OCI-LY7 (cell line): ENCODE measurements around the gene WDR87. TPM values are rescaled to one million over a fixed set of nuclear protein-coding genes. Genes with fewer than 3 reads are reported as not detected.
A peak's percentile ranks its signal among the peaks of the same experiment; 100 is the strongest.

Experiments used
- BruUV-seq: library from RNA; stranded (reverse); fragments of 400-500 nt; replicated peaks from 2 replicates; lab custom pipeline; 2021; lab: Mats Ljungman, UMichigan
- CTCF ChIA-PET: fragments of 300-600 bp; sonication (Branson Sonifier 250); formaldehyde crosslinking; loops from one replicate; lab custom pipeline; 2022; ENCODE audit warnings: antibody characterized with exemption; ENCODE audit not compliant: unreplicated experiment; lab: Charles Lee
- POLR2A ChIA-PET: fragments of 300-600 bp; sonication (Branson Sonifier 250); formaldehyde crosslinking; loops from one replicate; lab custom pipeline; 2022; ENCODE audit warnings: antibody characterized with exemption; lab: Charles Lee
- DNase-seq: peaks from one replicate; pipeline ENCODE4 v3.0.0-alpha.2; 2015; ENCODE audit warnings: low spot score
- H2AFZ ChIP-seq: fragments of 200-600 bp; sonication (generic), shearing (Covaris generic); 2 replicates; pipeline ENCODE4 v1.6.1; 2014; ENCODE audit warnings: mild to moderate bottlenecking, antibody characterized with exemption, low read length, moderate library complexity
- H3K27ac ChIP-seq: fragments of 200-600 bp; sonication (generic); 2 replicates; pipeline ENCODE4 v1.5.1; 2014; ENCODE audit warnings: mixed run types, low read depth, mild to moderate bottlenecking, moderate library complexity, low read length, inconsistent platforms; ENCODE audit not compliant: poor library complexity, severe bottlenecking
- H3K36me3 ChIP-seq: fragments of 200-600 bp; sonication (generic); 2 replicates; pipeline ENCODE4 v1.6.1; 2014; ENCODE audit warnings: mild to moderate bottlenecking, antibody characterized with exemption, low read length, moderate library complexity, mixed read lengths; ENCODE audit not compliant: insufficient read depth
- H3K4me1 ChIP-seq: fragments of 200-600 bp; sonication (generic); 2 replicates; pipeline ENCODE4 v1.5.1; 2014; ENCODE audit warnings: mild to moderate bottlenecking, low read length; ENCODE audit not compliant: insufficient read depth, poor library complexity, severe bottlenecking
- H3K4me2 ChIP-seq: fragments of 200-600 bp; sonication (generic); 2 replicates; pipeline ENCODE4 v1.6.1; 2014; ENCODE audit warnings: mild to moderate bottlenecking, low read length
- H3K4me3 ChIP-seq: fragments of 200-600 bp; sonication (generic); 2 replicates; pipeline ENCODE4 v1.5.1; 2014; ENCODE audit warnings: mild to moderate bottlenecking, low read depth, low read length; ENCODE audit not compliant: poor library complexity, severe bottlenecking
- H3K79me2 ChIP-seq: fragments of 200-600 bp; sonication (generic); 2 replicates; pipeline ENCODE4 v1.6.1; 2016; ENCODE audit warnings: low read depth, mild to moderate bottlenecking, low read length, moderate library complexity, mixed read lengths; ENCODE audit not compliant: insufficient read depth
- H3K9me2 ChIP-seq: fragments of 200-600 bp; sonication (generic); 2 replicates; pipeline ENCODE4 v1.6.1; 2016; ENCODE audit warnings: mild to moderate bottlenecking, low read length, mixed read lengths; ENCODE audit not compliant: insufficient read depth
- H3K9me3 ChIP-seq: fragments of 200-600 bp; sonication (generic); 2 replicates; pipeline ENCODE4 v1.6.1; 2014; ENCODE audit warnings: mild to moderate bottlenecking, mixed run types, low read length, mixed read lengths
- H4K20me1 ChIP-seq: fragments of 200-600 bp; sonication (generic); 2 replicates; pipeline ENCODE4 v1.6.1; 2014; ENCODE audit warnings: mild to moderate bottlenecking, antibody characterized with exemption, low read length, moderate library complexity, mixed read lengths; ENCODE audit not compliant: insufficient read depth
- CTCF ChIP-seq: fragments of 200-600 bp; sonication (generic); conservative IDR thresholded peaks from 2 replicates; pipeline ENCODE4 v1.5.1; 2014; ENCODE audit warnings: mild to moderate bottlenecking, antibody characterized with exemption, low read length, moderate library complexity, mixed read lengths
- EZH2phosphoT487 ChIP-seq: fragments of 200-600 bp; sonication (generic); IDR thresholded peaks from 2 replicates; pipeline ENCODE4 v1.6.1; 2018; ENCODE audit warnings: low read depth, borderline replicate concordance, mild to moderate bottlenecking, mixed run types, antibody characterized with exemption, low read length, moderate library complexity, mixed read lengths
- intact Hi-C: fragments of 100-400 bp; cut with micrococcal nuclease; formaldehyde crosslinking; loops from one replicate; pipeline ENCODE4 v1.10.0; 2022; ENCODE audit not compliant: unreplicated experiment
- total RNA-seq, 2 experiments: library from RNA; depleted of rRNA in 1 of 2; stranded (reverse); fragments of >200 nt in 1 of 2; shearing (Covaris generic) in 1 of 2; gene quantifications; 2 replicates each; pipeline ENCODE4 v1.2.3, GENCODE V29; 2014 to 2022

The WDR87 gene
- total RNA-seq, 2 experiments from 2014 or later: 0.08 TPM; not detected in 1

- no peak for DNase-seq
- Histone ChIP-seq H3K27ac (peak overlapping the region; percentile 9), H3K9me3 (no peaks in the 10 kb centered on the region), H3K79me2 (peaks cover 66% of the 10 kb centered on the region), H3K4me3 (peak overlapping the region; percentile 96), H4K20me1 (no peaks in the 10 kb centered on the region), H2AFZ (no peak overlapping the region), H3K36me3 (0 out of 2 replicates have a peak, but pooled peaks cover 6% of the 10 kb centered on the region), H3K9me2 (no peaks in the 10 kb centered on the region), H3K4me2 (peak overlapping the region; percentile 97), H3K4me1 (peaks cover 78% of the 10 kb centered on the region)
- POLR2A ChIA-PET: interaction anchor here (0.7 to 3.0 kb wide), 5 partner anchors 14 to 708 kb away, joined by 3 to 13 read pairs (median 3); partner anchors contain the start of gene MAP4K1
- CTCF ChIA-PET: interaction anchor here (0.6 to 0.7 kb wide), 2 partner anchors 49 to 66 kb away, joined by 3 to 6 read pairs; no protein-coding TSS in a partner anchor
- TF ChIP-seq CTCF (no peak), EZH2phosphoT487 (no peak)
- intact Hi-C loops: loop anchor here (10.0 kb wide), 1 partner anchor 235 kb away; no protein-coding TSS in a partner anchor
- BruUV-seq: TSS peak; percentile 32
Observed at GRCh38 chr19:37909661-37910199, 3.3 kb upstream of the WDR87 start.

DNA sequence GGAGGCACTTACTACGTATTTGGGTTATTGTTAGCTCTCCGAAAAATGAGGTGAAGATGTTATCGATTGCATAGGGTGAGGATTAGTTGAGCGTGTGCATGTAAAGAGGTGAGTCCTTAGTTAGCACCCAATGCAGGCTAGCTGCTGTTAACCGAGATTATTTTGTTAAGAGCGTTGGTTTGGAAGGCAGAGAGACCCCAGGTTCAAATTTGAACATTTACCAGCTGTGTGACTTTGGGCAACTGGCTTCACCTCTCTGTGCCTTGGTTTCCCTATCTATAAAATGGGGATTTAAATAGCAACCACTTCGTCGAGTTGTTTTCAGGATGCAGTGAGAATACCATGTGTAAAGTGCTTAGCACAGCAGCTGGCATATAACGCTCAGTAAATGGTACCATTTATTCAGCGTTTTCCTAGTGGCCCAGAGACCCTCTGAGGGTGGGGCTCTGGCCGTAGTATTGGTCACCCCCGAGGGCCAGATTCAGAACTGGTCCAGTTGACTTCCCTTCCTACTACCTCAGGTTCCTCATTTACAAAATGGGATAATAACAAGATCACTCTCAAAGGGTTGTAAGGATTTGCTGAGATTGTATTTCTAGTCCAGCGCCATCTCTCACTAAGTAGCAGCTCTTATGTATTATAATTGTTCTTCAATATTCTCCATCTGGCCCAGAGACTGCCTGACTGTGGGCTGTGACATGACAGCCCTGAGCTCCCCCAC, 1.5 kb upstream of the WDR87 start:
- POLR2A ChIA-PET: interaction anchor here (0.5 to 3.8 kb wide), 13 partner anchors 8 to 358 kb away, joined by 3 to 15 read pairs (median 5); no protein-coding TSS in a partner anchor
- H3K36me3 ChIP-seq: 0 out of 2 replicates have a peak, but pooled peaks cover 2% of the 10 kb centered on the region
- CTCF ChIA-PET: interaction anchor here (0.9 to 1.3 kb wide), 3 partner anchors 15 to 79 kb away, joined by 3 to 5 read pairs (median 5); no protein-coding TSS in a partner anchor
- H2AFZ ChIP-seq: peak overlapping the region; percentile 35; the same call in 1 of the 2 replicates
- BruUV-seq: no TSS peak
- no peak for DNase-seq
- intact Hi-C loops: loop anchor here (1.0 to 10.0 kb wide), 3 partner anchors 67 to 237 kb away; no protein-coding TSS in a partner anchor
- peak overlapping the region; percentile 85 for H3K27ac ChIP-seq
- H4K20me1 ChIP-seq: no peaks in the 10 kb centered on the region
- peaks cover 52% of the 10 kb centered on the region for H3K79me2 ChIP-seq
- H3K4me2 ChIP-seq: peak overlapping the region; percentile 97
- no peaks in the 10 kb centered on the region for H3K9me3 ChIP-seq
- peak overlapping the region; percentile 96 for H3K4me3 ChIP-seq
- TF ChIP-seq CTCF: 0 out of 2 replicates have a peak, but pooled peaks have one; percentile 24
- no peak for TF ChIP-seq EZH2phosphoT487
- peaks cover 66% of the 10 kb centered on the region for H3K4me1 ChIP-seq
- no peaks in the 10 kb centered on the region for H3K9me2 ChIP-seq
